H1 (cell line): ENCODE results near the gene PLCB1.

Experiments
- GABPA ChIP-seq: IDR thresholded peaks from 2 replicates; pipeline ENCODE4 v1.6.1; 2011; ENCODE audit warnings: mild to moderate bottlenecking, low read length, moderate library complexity, borderline replicate concordance; ENCODE audit not compliant: insufficient read depth
- KDM1A ChIP-seq: fragments of 200-600, 300-600 bp; sonication (generic); IDR thresholded peaks from 2 replicates; pipeline ENCODE4 v1.7.1; 2016; ENCODE audit warnings: mild to moderate bottlenecking, low read length, borderline replicate concordance
- POLR2AphosphoS5 ChIP-seq: IDR thresholded peaks from 2 replicates; pipeline ENCODE4 v1.6.1; 2011; ENCODE audit warnings: low read depth, low read length
- RXRA ChIP-seq: IDR thresholded peaks from 2 replicates; pipeline ENCODE4 v1.6.1; 2011; ENCODE audit warnings: low read depth, mild to moderate bottlenecking, low read length, moderate library complexity; ENCODE audit not compliant: insufficient read depth
- SIRT6 ChIP-seq: IDR thresholded peaks from one replicate; pipeline ENCODE4 v1.7.1; 2012; ENCODE audit warnings: low read length, inconsistent platforms
- TAF1 ChIP-seq: IDR thresholded peaks from 2 replicates; pipeline ENCODE4 v1.6.1; 2011; ENCODE audit warnings: mild to moderate bottlenecking, low read depth, low read length
- YY1 ChIP-seq: IDR thresholded peaks from 2 replicates; pipeline ENCODE4 v1.6.1; 2011; ENCODE audit warnings: low read depth, mild to moderate bottlenecking, low read length
- TF ChIP-seq, protein P1 (sequence below): IDR thresholded peaks from 2 replicates; pipeline ENCODE4 v1.6.1; 2012; ENCODE audit warnings: low read length, inconsistent platforms
- TF ChIP-seq, protein P2 (sequence below), 3 experiments: IDR thresholded peaks; 1 replicate in 2 of 3; 2 replicates in 1 of 3; pipeline versions ENCODE4 v1.5.1 to v1.6.1; 2011; ENCODE audit warnings: low read length in 3 of 3, mild to moderate bottlenecking in 3 of 3, inconsistent platforms in 2 of 3, low read depth in 1 of 3, moderate library complexity in 1 of 3; ENCODE audit not compliant: insufficient read depth in 1 of 3; ENCODE audit errors: control extremely low read depth in 1 of 3
- TF ChIP-seq, protein P3 (sequence below): IDR thresholded peaks from 2 replicates; pipeline ENCODE4 v1.6.1; 2011; ENCODE audit warnings: low read depth, mild to moderate bottlenecking, low read length; ENCODE audit not compliant: insufficient read depth
- TF ChIP-seq, protein P4 (sequence below): fragments of 300-600 bp; sonication (generic); IDR thresholded peaks from 2 replicates; pipeline ENCODE4 v1.7.1; 2012; ENCODE audit warnings: low read length, moderate library complexity, mild to moderate bottlenecking, inconsistent platforms; ENCODE audit not compliant: insufficient replicate concordance

DNA sequence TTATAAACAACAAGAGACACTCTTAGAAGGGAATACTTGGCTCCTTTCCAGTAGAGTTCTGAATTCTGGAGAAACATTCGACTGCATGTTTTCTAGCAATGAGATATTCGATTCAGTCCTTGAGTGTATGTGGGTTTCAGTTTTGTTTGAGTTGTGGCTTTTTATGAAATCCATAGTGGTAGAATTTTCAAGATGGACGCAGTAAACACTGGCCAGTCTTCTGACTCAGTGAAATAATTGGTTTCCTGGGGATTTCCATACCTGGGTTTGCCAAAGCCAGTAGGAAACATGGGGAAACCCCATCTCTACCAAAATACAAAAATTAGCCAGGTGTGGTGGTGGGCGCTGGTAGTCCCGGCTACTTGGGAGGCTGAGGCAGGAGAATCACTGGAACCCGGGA, 663.3 kb downstream of the PLCB1 start:
- TF ChIP-seq GABPA = no peak
- TF ChIP-seq, protein P1, sequence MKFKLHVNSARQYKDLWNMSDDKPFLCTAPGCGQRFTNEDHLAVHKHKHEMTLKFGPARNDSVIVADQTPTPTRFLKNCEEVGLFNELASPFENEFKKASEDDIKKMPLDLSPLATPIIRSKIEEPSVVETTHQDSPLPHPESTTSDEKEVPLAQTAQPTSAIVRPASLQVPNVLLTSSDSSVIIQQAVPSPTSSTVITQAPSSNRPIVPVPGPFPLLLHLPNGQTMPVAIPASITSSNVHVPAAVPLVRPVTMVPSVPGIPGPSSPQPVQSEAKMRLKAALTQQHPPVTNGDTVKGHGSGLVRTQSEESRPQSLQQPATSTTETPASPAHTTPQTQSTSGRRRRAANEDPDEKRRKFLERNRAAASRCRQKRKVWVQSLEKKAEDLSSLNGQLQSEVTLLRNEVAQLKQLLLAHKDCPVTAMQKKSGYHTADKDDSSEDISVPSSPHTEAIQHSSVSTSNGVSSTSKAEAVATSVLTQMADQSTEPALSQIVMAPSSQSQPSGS = no peak
- TF ChIP-seq, protein P2, sequence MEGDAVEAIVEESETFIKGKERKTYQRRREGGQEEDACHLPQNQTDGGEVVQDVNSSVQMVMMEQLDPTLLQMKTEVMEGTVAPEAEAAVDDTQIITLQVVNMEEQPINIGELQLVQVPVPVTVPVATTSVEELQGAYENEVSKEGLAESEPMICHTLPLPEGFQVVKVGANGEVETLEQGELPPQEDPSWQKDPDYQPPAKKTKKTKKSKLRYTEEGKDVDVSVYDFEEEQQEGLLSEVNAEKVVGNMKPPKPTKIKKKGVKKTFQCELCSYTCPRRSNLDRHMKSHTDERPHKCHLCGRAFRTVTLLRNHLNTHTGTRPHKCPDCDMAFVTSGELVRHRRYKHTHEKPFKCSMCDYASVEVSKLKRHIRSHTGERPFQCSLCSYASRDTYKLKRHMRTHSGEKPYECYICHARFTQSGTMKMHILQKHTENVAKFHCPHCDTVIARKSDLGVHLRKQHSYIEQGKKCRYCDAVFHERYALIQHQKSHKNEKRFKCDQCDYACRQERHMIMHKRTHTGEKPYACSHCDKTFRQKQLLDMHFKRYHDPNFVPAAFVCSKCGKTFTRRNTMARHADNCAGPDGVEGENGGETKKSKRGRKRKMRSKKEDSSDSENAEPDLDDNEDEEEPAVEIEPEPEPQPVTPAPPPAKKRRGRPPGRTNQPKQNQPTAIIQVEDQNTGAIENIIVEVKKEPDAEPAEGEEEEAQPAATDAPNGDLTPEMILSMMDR (IDR thresholded peaks at IDR 0.05; ENCODE audit: control extremely low read depth in 1 of 3, insufficient read depth in 1 of 3, low read depth in 1 of 3, low read length in 3 of 3) = no peak
- TF ChIP-seq, protein P3, sequence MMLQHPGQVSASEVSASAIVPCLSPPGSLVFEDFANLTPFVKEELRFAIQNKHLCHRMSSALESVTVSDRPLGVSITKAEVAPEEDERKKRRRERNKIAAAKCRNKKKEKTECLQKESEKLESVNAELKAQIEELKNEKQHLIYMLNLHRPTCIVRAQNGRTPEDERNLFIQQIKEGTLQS = no peak
- no peak for TF ChIP-seq YY1
- no peak for TF ChIP-seq KDM1A
- TF ChIP-seq, protein P4, sequence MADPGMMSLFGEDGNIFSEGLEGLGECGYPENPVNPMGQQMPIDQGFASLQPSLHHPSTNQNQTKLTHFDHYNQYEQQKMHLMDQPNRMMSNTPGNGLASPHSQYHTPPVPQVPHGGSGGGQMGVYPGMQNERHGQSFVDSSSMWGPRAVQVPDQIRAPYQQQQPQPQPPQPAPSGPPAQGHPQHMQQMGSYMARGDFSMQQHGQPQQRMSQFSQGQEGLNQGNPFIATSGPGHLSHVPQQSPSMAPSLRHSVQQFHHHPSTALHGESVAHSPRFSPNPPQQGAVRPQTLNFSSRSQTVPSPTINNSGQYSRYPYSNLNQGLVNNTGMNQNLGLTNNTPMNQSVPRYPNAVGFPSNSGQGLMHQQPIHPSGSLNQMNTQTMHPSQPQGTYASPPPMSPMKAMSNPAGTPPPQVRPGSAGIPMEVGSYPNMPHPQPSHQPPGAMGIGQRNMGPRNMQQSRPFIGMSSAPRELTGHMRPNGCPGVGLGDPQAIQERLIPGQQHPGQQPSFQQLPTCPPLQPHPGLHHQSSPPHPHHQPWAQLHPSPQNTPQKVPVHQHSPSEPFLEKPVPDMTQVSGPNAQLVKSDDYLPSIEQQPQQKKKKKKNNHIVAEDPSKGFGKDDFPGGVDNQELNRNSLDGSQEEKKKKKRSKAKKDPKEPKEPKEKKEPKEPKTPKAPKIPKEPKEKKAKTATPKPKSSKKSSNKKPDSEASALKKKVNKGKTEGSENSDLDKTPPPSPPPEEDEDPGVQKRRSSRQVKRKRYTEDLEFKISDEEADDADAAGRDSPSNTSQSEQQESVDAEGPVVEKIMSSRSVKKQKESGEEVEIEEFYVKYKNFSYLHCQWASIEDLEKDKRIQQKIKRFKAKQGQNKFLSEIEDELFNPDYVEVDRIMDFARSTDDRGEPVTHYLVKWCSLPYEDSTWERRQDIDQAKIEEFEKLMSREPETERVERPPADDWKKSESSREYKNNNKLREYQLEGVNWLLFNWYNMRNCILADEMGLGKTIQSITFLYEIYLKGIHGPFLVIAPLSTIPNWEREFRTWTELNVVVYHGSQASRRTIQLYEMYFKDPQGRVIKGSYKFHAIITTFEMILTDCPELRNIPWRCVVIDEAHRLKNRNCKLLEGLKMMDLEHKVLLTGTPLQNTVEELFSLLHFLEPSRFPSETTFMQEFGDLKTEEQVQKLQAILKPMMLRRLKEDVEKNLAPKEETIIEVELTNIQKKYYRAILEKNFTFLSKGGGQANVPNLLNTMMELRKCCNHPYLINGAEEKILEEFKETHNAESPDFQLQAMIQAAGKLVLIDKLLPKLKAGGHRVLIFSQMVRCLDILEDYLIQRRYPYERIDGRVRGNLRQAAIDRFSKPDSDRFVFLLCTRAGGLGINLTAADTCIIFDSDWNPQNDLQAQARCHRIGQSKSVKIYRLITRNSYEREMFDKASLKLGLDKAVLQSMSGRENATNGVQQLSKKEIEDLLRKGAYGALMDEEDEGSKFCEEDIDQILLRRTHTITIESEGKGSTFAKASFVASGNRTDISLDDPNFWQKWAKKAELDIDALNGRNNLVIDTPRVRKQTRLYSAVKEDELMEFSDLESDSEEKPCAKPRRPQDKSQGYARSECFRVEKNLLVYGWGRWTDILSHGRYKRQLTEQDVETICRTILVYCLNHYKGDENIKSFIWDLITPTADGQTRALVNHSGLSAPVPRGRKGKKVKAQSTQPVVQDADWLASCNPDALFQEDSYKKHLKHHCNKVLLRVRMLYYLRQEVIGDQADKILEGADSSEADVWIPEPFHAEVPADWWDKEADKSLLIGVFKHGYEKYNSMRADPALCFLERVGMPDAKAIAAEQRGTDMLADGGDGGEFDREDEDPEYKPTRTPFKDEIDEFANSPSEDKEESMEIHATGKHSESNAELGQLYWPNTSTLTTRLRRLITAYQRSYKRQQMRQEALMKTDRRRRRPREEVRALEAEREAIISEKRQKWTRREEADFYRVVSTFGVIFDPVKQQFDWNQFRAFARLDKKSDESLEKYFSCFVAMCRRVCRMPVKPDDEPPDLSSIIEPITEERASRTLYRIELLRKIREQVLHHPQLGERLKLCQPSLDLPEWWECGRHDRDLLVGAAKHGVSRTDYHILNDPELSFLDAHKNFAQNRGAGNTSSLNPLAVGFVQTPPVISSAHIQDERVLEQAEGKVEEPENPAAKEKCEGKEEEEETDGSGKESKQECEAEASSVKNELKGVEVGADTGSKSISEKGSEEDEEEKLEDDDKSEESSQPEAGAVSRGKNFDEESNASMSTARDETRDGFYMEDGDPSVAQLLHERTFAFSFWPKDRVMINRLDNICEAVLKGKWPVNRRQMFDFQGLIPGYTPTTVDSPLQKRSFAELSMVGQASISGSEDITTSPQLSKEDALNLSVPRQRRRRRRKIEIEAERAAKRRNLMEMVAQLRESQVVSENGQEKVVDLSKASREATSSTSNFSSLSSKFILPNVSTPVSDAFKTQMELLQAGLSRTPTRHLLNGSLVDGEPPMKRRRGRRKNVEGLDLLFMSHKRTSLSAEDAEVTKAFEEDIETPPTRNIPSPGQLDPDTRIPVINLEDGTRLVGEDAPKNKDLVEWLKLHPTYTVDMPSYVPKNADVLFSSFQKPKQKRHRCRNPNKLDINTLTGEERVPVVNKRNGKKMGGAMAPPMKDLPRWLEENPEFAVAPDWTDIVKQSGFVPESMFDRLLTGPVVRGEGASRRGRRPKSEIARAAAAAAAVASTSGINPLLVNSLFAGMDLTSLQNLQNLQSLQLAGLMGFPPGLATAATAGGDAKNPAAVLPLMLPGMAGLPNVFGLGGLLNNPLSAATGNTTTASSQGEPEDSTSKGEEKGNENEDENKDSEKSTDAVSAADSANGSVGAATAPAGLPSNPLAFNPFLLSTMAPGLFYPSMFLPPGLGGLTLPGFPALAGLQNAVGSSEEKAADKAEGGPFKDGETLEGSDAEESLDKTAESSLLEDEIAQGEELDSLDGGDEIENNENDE = no peak
- TF ChIP-seq TAF1 = no peak
- no peak for TF ChIP-seq RXRA
- TF ChIP-seq POLR2AphosphoS5 = no peak
- TF ChIP-seq SIRT6 = no peak
